ENCODE measurements around the gene WFS1. TPM values are rescaled to one million over a fixed set of nuclear protein-coding genes. Genes with fewer than 3 reads are reported as not detected.
A peak's percentile ranks its signal among the peaks of the same experiment; 100 is the strongest.

Gene WFS1
- total and polyA plus RNA-seq, 5 donors from 2014 or later: 2.5 to 4.2 (median 3.8) TPM

- H3K9me3 ChIP-seq (ENCODE audit: control insufficient read depth in 2 of 2, low read length in 2 of 2): no peaks in the 10 kb centered on the region
- Mint-ChIP-seq H3K36me3 (no peaks in the 10 kb centered on the region), H3K4me1 (peaks cover 0 to 32% (median 15%) of the 10 kb centered on the region in 4 donors), H3K27me3 (peaks cover 15% of the 10 kb centered on the region), H3K27ac (no peak overlapping the region), H3K9me3 (peaks cover 0 to 1% (median 0%) of the 10 kb centered on the region in 7 donors), H3K4me3 (peak overlapping the region in 2 of 4 donors; percentile 1 to 39)
- peaks cover 5% of the 10 kb centered on the region for H3K27me3 ChIP-seq (ENCODE audit: control insufficient read depth, insufficient read depth, low read length)
- H3K36me3 ChIP-seq (ENCODE audit: control insufficient read depth, insufficient read depth, low read length): no peaks in the 10 kb centered on the region
- H3K4me1 ChIP-seq (ENCODE audit: control insufficient read depth, insufficient read depth, low read length, poor library complexity, severe bottlenecking): peaks cover 14% of the 10 kb centered on the region
- ATAC-seq (ENCODE audit: low read depth in 2 of 2) (no peak), DNase-seq (peak in 1 of 3 donors; percentile 13)
- no peak overlapping the region for H3K4me3 ChIP-seq (ENCODE audit: low read depth, low read length)
- no peak overlapping the region for H3K27ac ChIP-seq (ENCODE audit: insufficient read depth, low read length, poor library complexity, severe bottlenecking)
These were observed 2.1 kb upstream of the WFS1 start for GRCh38 chr4:6267573-6267972.

GRCh38 chr4:6268650-6269615 is 717 bp upstream of the WFS1 start:
- peaks cover 15% of the 10 kb centered on the region for H3K27me3 Mint-ChIP-seq
- H3K27ac ChIP-seq (ENCODE audit: insufficient read depth, low read length, poor library complexity, severe bottlenecking): no peak overlapping the region
- H3K9me3 Mint-ChIP-seq: peaks cover 0 to 1% (median 0%) of the 10 kb centered on the region in 7 donors
- H3K9me3 ChIP-seq (ENCODE audit: control insufficient read depth in 2 of 2, low read length in 2 of 2): no peaks in the 10 kb centered on the region
- peaks cover 0 to 32% (median 16%) of the 10 kb centered on the region in 4 donors for H3K4me1 Mint-ChIP-seq
- ATAC-seq (ENCODE audit: low read depth in 2 of 2) (peak; percentile 16 to 18), DNase-seq (no peak)
- H3K36me3 ChIP-seq (ENCODE audit: control insufficient read depth, insufficient read depth, low read length): no peaks in the 10 kb centered on the region
- peak overlapping the region; percentile 68 to 95 (median 88) for H3K27ac Mint-ChIP-seq
- peaks cover 14% of the 10 kb centered on the region for H3K4me1 ChIP-seq (ENCODE audit: control insufficient read depth, insufficient read depth, low read length, poor library complexity, severe bottlenecking)
- peaks cover 5% of the 10 kb centered on the region for H3K27me3 ChIP-seq (ENCODE audit: control insufficient read depth, insufficient read depth, low read length)
- H3K4me3 Mint-ChIP-seq: peak overlapping the region; percentile 72 to 91 (median 88)
- peak overlapping the region; percentile 69 for H3K4me3 ChIP-seq (ENCODE audit: low read depth, low read length)
- H3K36me3 Mint-ChIP-seq: no peaks in the 10 kb centered on the region

DNA sequence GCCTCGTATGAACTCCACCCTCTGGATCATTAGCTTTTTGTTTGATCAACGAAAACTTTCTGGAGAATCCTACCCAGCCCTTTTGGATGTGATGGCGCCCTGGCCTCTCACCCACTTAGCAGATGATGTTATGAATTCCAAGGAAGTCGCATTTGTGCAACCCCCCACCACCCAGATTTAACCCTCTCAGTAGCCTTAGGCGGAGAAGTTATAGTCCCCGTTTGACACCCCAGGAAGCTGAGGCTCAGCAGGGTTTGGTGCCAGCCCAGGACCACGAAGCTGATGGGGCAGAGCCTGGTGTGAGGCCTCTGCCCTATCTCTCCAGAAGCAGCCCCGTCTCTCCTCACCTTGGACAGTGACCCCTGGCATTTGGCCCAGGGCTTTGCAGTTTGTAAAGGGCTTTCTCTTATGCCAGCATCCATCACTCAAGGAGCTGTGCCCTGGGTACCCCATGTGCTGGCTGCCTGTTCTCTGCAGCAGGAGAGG is 1.0 kb downstream of the WFS1 start:
- Mint-ChIP-seq H3K9me3 (peaks cover 0 to 1% (median 0%) of the 10 kb centered on the region in 7 donors), H3K4me3 (peak overlapping the region; percentile 87 to 91 (median 90)), H3K4me1 (peaks cover 0 to 32% (median 17%) of the 10 kb centered on the region in 4 donors), H3K27me3 (peaks cover 15% of the 10 kb centered on the region), H3K36me3 (no peaks in the 10 kb centered on the region), H3K27ac (peak overlapping the region; percentile 70 to 76 (median 75))
- no peaks in the 10 kb centered on the region for H3K36me3 ChIP-seq (ENCODE audit: control insufficient read depth, insufficient read depth, low read length)
- peaks cover 14% of the 10 kb centered on the region for H3K4me1 ChIP-seq (ENCODE audit: control insufficient read depth, insufficient read depth, low read length, poor library complexity, severe bottlenecking)
- peaks cover 5% of the 10 kb centered on the region for H3K27me3 ChIP-seq (ENCODE audit: control insufficient read depth, insufficient read depth, low read length)
- no peak overlapping the region for H3K27ac ChIP-seq (ENCODE audit: insufficient read depth, low read length, poor library complexity, severe bottlenecking)
- no peak overlapping the region for H3K4me3 ChIP-seq (ENCODE audit: low read depth, low read length)
- ATAC-seq (ENCODE audit: low read depth in 2 of 2) (no peak), DNase-seq (no peak)
- no peaks in the 10 kb centered on the region for H3K9me3 ChIP-seq (ENCODE audit: control insufficient read depth in 2 of 2, low read length in 2 of 2)

- Histone ChIP-seq H3K4me1 (ENCODE audit: control insufficient read depth, insufficient read depth, low read length, poor library complexity, severe bottlenecking) (peaks cover 14% of the 10 kb centered on the region), H3K9me3 (ENCODE audit: control insufficient read depth in 2 of 2, low read length in 2 of 2) (no peaks in the 10 kb centered on the region), H3K36me3 (ENCODE audit: control insufficient read depth, insufficient read depth, low read length) (no peaks in the 10 kb centered on the region), H3K4me3 (ENCODE audit: low read depth, low read length) (no peak overlapping the region), H3K27me3 (ENCODE audit: control insufficient read depth, insufficient read depth, low read length) (peaks cover 5% of the 10 kb centered on the region), H3K27ac (ENCODE audit: insufficient read depth, low read length, poor library complexity, severe bottlenecking) (no peak overlapping the region)
- Mint-ChIP-seq H3K4me1 (peaks cover 0 to 32% (median 17%) of the 10 kb centered on the region in 4 donors), H3K27me3 (peaks cover 15% of the 10 kb centered on the region), H3K4me3 (peak overlapping the region; percentile 81 to 91 (median 88)), H3K36me3 (no peaks in the 10 kb centered on the region), H3K27ac (no peak overlapping the region), H3K9me3 (peaks cover 0 to 1% (median 0%) of the 10 kb centered on the region in 7 donors)
- ATAC-seq (ENCODE audit: low read depth in 2 of 2) (no peak), DNase-seq (no peak)
These were observed 1.6 kb downstream of the WFS1 start for GRCh38 chr4:6271206-6271605.

GRCh38 chr4:6271701-6272465 is 2.2 kb downstream of the WFS1 start:
- peaks cover 14% of the 10 kb centered on the region for H3K4me1 ChIP-seq (ENCODE audit: control insufficient read depth, insufficient read depth, low read length, poor library complexity, severe bottlenecking)
- H3K36me3 Mint-ChIP-seq: no peaks in the 10 kb centered on the region
- H3K27me3 Mint-ChIP-seq: peaks cover 15% of the 10 kb centered on the region
- H3K36me3 ChIP-seq (ENCODE audit: control insufficient read depth, insufficient read depth, low read length): no peaks in the 10 kb centered on the region
- no peak overlapping the region for H3K27ac ChIP-seq (ENCODE audit: insufficient read depth, low read length, poor library complexity, severe bottlenecking)
- DNase-seq (no peak), ATAC-seq (ENCODE audit: low read depth in 2 of 2) (no peak)
- H3K27me3 ChIP-seq (ENCODE audit: control insufficient read depth, insufficient read depth, low read length): peaks cover 5% of the 10 kb centered on the region
- peaks cover 0 to 32% (median 17%) of the 10 kb centered on the region in 4 donors for H3K4me1 Mint-ChIP-seq
- H3K9me3 Mint-ChIP-seq: no peaks in the 10 kb centered on the region
- peak overlapping the region in 1 of 3 donors; percentile 38 for H3K27ac Mint-ChIP-seq
- H3K4me3 Mint-ChIP-seq: peak overlapping the region; percentile 36 to 91 (median 78)
- H3K4me3 ChIP-seq (ENCODE audit: low read depth, low read length): no peak overlapping the region
- H3K9me3 ChIP-seq (ENCODE audit: control insufficient read depth in 2 of 2, low read length in 2 of 2): no peaks in the 10 kb centered on the region

GRCh38 chr4:6272863-6273660 is 3.4 kb downstream of the WFS1 start:
- no peak for ATAC-seq (ENCODE audit: low read depth in 2 of 2)
- Histone ChIP-seq H3K9me3 (ENCODE audit: control insufficient read depth in 2 of 2, low read length in 2 of 2) (no peaks in the 10 kb centered on the region), H3K4me3 (ENCODE audit: low read depth, low read length) (no peak overlapping the region), H3K36me3 (ENCODE audit: control insufficient read depth, insufficient read depth, low read length) (no peaks in the 10 kb centered on the region), H3K27ac (ENCODE audit: insufficient read depth, low read length, poor library complexity, severe bottlenecking) (no peak overlapping the region), H3K27me3 (ENCODE audit: control insufficient read depth, insufficient read depth, low read length) (peaks cover 2% of the 10 kb centered on the region), H3K4me1 (ENCODE audit: control insufficient read depth, insufficient read depth, low read length, poor library complexity, severe bottlenecking) (peaks cover 15% of the 10 kb centered on the region)
- no peaks in the 10 kb centered on the region for H3K36me3 Mint-ChIP-seq
- peak overlapping the region in 1 of 4 donors; percentile 91 for H3K4me3 Mint-ChIP-seq
- peaks cover 0 to 24% (median 13%) of the 10 kb centered on the region in 4 donors for H3K4me1 Mint-ChIP-seq
- no peaks in the 10 kb centered on the region for H3K9me3 Mint-ChIP-seq
- H3K27me3 Mint-ChIP-seq: peaks cover 12% of the 10 kb centered on the region
- no peak overlapping the region for H3K27ac Mint-ChIP-seq
- no peak for DNase-seq

DNA sequence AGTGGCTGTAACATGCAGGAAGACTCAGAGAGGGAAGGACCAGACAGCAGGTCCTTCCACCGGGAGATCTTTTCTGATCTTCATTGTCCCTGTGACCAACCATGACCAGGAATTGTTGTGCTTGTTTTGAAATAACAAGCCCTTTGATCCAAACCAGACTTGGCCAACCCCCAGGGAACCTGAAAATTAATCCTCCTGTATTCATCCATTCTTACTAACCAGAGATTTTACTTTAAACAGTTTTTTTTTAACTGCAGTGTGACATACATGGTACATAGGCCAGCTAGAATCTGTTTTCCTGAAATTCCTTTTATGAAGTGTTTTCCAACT is 4.0 kb downstream of the WFS1 start:
- H3K27me3 ChIP-seq (ENCODE audit: control insufficient read depth, insufficient read depth, low read length): no peaks in the 10 kb centered on the region
- no peaks in the 10 kb centered on the region for H3K36me3 Mint-ChIP-seq
- H3K36me3 ChIP-seq (ENCODE audit: control insufficient read depth, insufficient read depth, low read length): no peaks in the 10 kb centered on the region
- H3K27ac ChIP-seq (ENCODE audit: insufficient read depth, low read length, poor library complexity, severe bottlenecking): no peak overlapping the region
- DNase-seq: no peak
- H3K9me3 Mint-ChIP-seq: no peaks in the 10 kb centered on the region
- H3K9me3 ChIP-seq (ENCODE audit: control insufficient read depth in 2 of 2, low read length in 2 of 2): no peaks in the 10 kb centered on the region
- H3K27ac Mint-ChIP-seq: no peak overlapping the region
- H3K27me3 Mint-ChIP-seq: peaks cover 6% of the 10 kb centered on the region
- no peak for ATAC-seq (ENCODE audit: low read depth in 2 of 2)
- H3K4me3 ChIP-seq (ENCODE audit: low read depth, low read length): no peak overlapping the region
- peaks cover 1 to 26% (median 14%) of the 10 kb centered on the region in 4 donors for H3K4me1 Mint-ChIP-seq
- H3K4me3 Mint-ChIP-seq: peak overlapping the region in 1 of 4 donors; percentile 91
- peaks cover 20% of the 10 kb centered on the region for H3K4me1 ChIP-seq (ENCODE audit: control insufficient read depth, insufficient read depth, low read length, poor library complexity, severe bottlenecking)

Measured in CD4-positive, CD25-positive, alpha-beta regulatory T cell (primary cell).